H9 (cell line): Measurements from ENCODE around the gene PSMB7. TPM values are rescaled to one million over a fixed set of nuclear protein-coding genes. Genes with fewer than 3 reads are reported as not detected.

ENCODE experiments used
- DNase-seq: peaks from one replicate; pipeline ENCODE4 v3.0.0-alpha.2; 2017
- H2AFZ ChIP-seq: one replicate; pipeline ENCODE4 v1.6.1; 2013; ENCODE audit warnings: mild to moderate bottlenecking, low read length, control low read depth, moderate library complexity
- H2AK5ac ChIP-seq: 2 replicates; pipeline ENCODE4 v1.6.1; 2013; ENCODE audit warnings: low read length, control low read depth, mixed read lengths; ENCODE audit not compliant: insufficient read length
- H2BK120ac ChIP-seq: one replicate; pipeline ENCODE4 v1.6.1; 2013; ENCODE audit warnings: low read depth, mild to moderate bottlenecking, low read length, control low read depth, inconsistent platforms; ENCODE audit not compliant: poor library complexity, severe bottlenecking
- H2BK12ac ChIP-seq: 2 replicates; pipeline ENCODE4 v1.6.1; 2013; ENCODE audit warnings: low read length, control low read depth, mixed read lengths, low read depth; ENCODE audit not compliant: insufficient read length
- H2BK15ac ChIP-seq: 2 replicates; pipeline ENCODE4 v1.6.1; 2013; ENCODE audit warnings: low read depth, low read length, control low read depth
- H2BK20ac ChIP-seq: one replicate; pipeline ENCODE4 v1.6.1; 2013; ENCODE audit warnings: low read depth, mild to moderate bottlenecking, low read length, control low read depth, inconsistent platforms; ENCODE audit not compliant: poor library complexity, severe bottlenecking
- H2BK5ac ChIP-seq: 2 replicates; pipeline ENCODE4 v1.6.1; 2013; ENCODE audit warnings: low read length, control low read depth, mixed read lengths; ENCODE audit not compliant: insufficient read length
- H3K14ac ChIP-seq: 2 replicates; pipeline ENCODE4 v1.6.1; 2013; ENCODE audit warnings: low read length, control low read depth; ENCODE audit not compliant: insufficient read depth
- H3K18ac ChIP-seq: 2 replicates; pipeline ENCODE4 v1.6.1; 2013; ENCODE audit warnings: low read depth, mild to moderate bottlenecking, mixed read lengths, low read length, control low read depth; ENCODE audit not compliant: insufficient read length
- H3K23ac ChIP-seq: 2 replicates; pipeline ENCODE4 v1.6.1; 2013; ENCODE audit warnings: low read length, control low read depth, mixed read lengths, low read depth; ENCODE audit not compliant: insufficient read length
- H3K23me2 ChIP-seq: 2 replicates; pipeline ENCODE4 v1.6.1; 2013; ENCODE audit warnings: low read depth, mild to moderate bottlenecking, mixed read lengths, low read length, control low read depth; ENCODE audit not compliant: insufficient read length, poor library complexity, severe bottlenecking
- H3K27ac ChIP-seq: 2 replicates; pipeline ENCODE4 v1.5.1; 2013; ENCODE audit warnings: low read length, control low read depth, mixed read lengths, low read depth; ENCODE audit not compliant: insufficient read length
- H3K27me3 ChIP-seq: 2 replicates; pipeline ENCODE4 v1.6.1; 2013; ENCODE audit warnings: low read length, control low read depth, inconsistent platforms; ENCODE audit not compliant: insufficient read depth
- H3K4ac ChIP-seq: 2 replicates; pipeline ENCODE4 v1.6.1; 2013; ENCODE audit warnings: low read depth, mild to moderate bottlenecking, control low read depth, inconsistent platforms, low read length, moderate library complexity
- H3K4me1 ChIP-seq: 2 replicates; pipeline ENCODE4 v1.6.1; 2013; ENCODE audit warnings: low read length, control low read depth, inconsistent platforms; ENCODE audit not compliant: insufficient read depth
- H3K4me2 ChIP-seq: 2 replicates; pipeline ENCODE4 v1.6.1; 2013; ENCODE audit warnings: low read length, control low read depth, mixed read lengths; ENCODE audit not compliant: insufficient read length, insufficient read depth
- H3K56ac ChIP-seq: 2 replicates; pipeline ENCODE4 v1.6.1; 2013; ENCODE audit warnings: low read depth, mild to moderate bottlenecking, mixed read lengths, low read length, control low read depth; ENCODE audit not compliant: insufficient read length
- H3K79me1 ChIP-seq: 2 replicates; pipeline ENCODE4 v1.6.1; 2013; ENCODE audit warnings: low read depth, mild to moderate bottlenecking, moderate library complexity, low read length, control low read depth, inconsistent platforms; ENCODE audit not compliant: insufficient read depth, poor library complexity, severe bottlenecking
- H3K79me2 ChIP-seq: 2 replicates; pipeline ENCODE4 v1.6.1; 2013; ENCODE audit warnings: low read length, control low read depth, inconsistent platforms; ENCODE audit not compliant: insufficient read depth
- H3K9ac ChIP-seq: 2 replicates; pipeline ENCODE4 v1.6.1; 2013; ENCODE audit warnings: low read length, control low read depth, mixed read lengths; ENCODE audit not compliant: insufficient read length; ENCODE audit errors: extremely low read depth
- H3K9me3 ChIP-seq: one replicate; pipeline ENCODE4 v1.6.1; 2013; ENCODE audit warnings: low read depth, low read length, inconsistent platforms; ENCODE audit not compliant: control insufficient read depth
- H3T11ph ChIP-seq: one replicate; pipeline ENCODE4 v1.6.1; 2013; ENCODE audit warnings: mild to moderate bottlenecking, low read length, control low read depth, inconsistent platforms
- H4K20me1 ChIP-seq: one replicate; pipeline ENCODE4 v1.6.1; 2013; ENCODE audit not compliant: control insufficient read depth, insufficient read length, insufficient read depth
- H4K5ac ChIP-seq: 2 replicates; pipeline ENCODE4 v1.6.1; 2013; ENCODE audit warnings: low read depth, mild to moderate bottlenecking, mixed read lengths, low read length, control low read depth; ENCODE audit not compliant: insufficient read length
- H4K8ac ChIP-seq: replicated peaks from 2 replicates; pipeline ENCODE4 v1.6.1; 2013; ENCODE audit warnings: low read length, control low read depth, mixed read lengths, low read depth; ENCODE audit not compliant: insufficient read length
- H4K91ac ChIP-seq: 2 replicates; pipeline ENCODE4 v1.6.1; 2013; ENCODE audit warnings: low read depth, mild to moderate bottlenecking, moderate library complexity, mixed read lengths, low read length, control low read depth; ENCODE audit not compliant: insufficient read length
- H3K27ac Mint-ChIP-seq, 3 experiments: 2 replicates in 2 of 3; 3 replicates in 1 of 3; pipeline ENCODE4 v1.8.0; 2020 to 2021; ENCODE audit warnings: mixed read lengths in 3 of 3, mild to moderate bottlenecking in 1 of 3, moderate library complexity in 1 of 3
- H3K27me3 Mint-ChIP-seq: 2 replicates; pipeline ENCODE4 v1.8.0; 2021; ENCODE audit warnings: low read depth, mild to moderate bottlenecking, moderate library complexity, mixed read lengths
- H3K36me3 Mint-ChIP-seq, 3 experiments: 2 replicates in 2 of 3; 3 replicates in 1 of 3; pipeline ENCODE4 v1.8.0; 2020 to 2021; ENCODE audit warnings: low read depth in 3 of 3, mixed read lengths in 3 of 3; ENCODE audit not compliant: insufficient read depth in 1 of 3
- H3K4me1 Mint-ChIP-seq, 2 experiments: 2 replicates each; pipeline ENCODE4 v1.8.0; 2020; ENCODE audit warnings: mixed read lengths in 2 of 2
- H3K4me3 Mint-ChIP-seq, 2 experiments: 2 replicates in 1 of 2; 3 replicates in 1 of 2; pipeline ENCODE4 v1.8.0; 2020 to 2021; ENCODE audit warnings: mild to moderate bottlenecking in 2 of 2, mixed read lengths in 2 of 2, moderate library complexity in 1 of 2
- H3K9me3 Mint-ChIP-seq, 2 experiments: 2 replicates in 1 of 2; 3 replicates in 1 of 2; pipeline ENCODE4 v1.8.0; 2020; ENCODE audit warnings: mild to moderate bottlenecking in 2 of 2, mixed read lengths in 2 of 2, moderate library complexity in 1 of 2
- CTCF ChIP-seq: fragments of 200-600 bp; sonication (generic); conservative IDR thresholded peaks from 3 replicates; pipeline ENCODE4 v1.8.0; 2021; ENCODE audit warnings: antibody characterized with exemption, mild to moderate bottlenecking
- WGBS: extraction: QIAGEN DNeasy Blood & Tissue Kit; methylation state at CpG from one replicate; pipeline ENCODE4 v1.1.7; 2013; ENCODE audit warnings: missing lambda C conversion rate, low lambda C conversion rate, mixed read lengths; ENCODE audit not compliant: insufficient read length; ENCODE audit errors: extremely low coverage; 5-methylcytosine and 5-hydroxymethylcytosine counted together
- total RNA-seq: library from RNA; stranded (reverse); gene quantifications from 2 replicates; pipeline ENCODE4 v1.2.1, GENCODE V29; 2021

Gene PSMB7
- total RNA-seq, 1 experiment from 2014 or later = 209 TPM

GRCh38 chr9:124462739-124463138 lies 47.5 kb upstream of the PSMB7 start:
- no peak overlapping the region for H4K8ac ChIP-seq
- Mint-ChIP-seq H3K27me3 (peaks cover 8% of the 10 kb centered on the region), H3K4me1 (no peaks in the 10 kb centered on the region), H3K27ac (no peak overlapping the region), H3K4me3 (no peak overlapping the region), H3K36me3 (no peaks in the 10 kb centered on the region), H3K9me3 (no peaks in the 10 kb centered on the region)
- no peak for DNase-seq
- H4K91ac ChIP-seq = no peak overlapping the region
- H2BK15ac ChIP-seq = no peak overlapping the region
- H2AFZ ChIP-seq = no peak overlapping the region
- H2BK20ac ChIP-seq = no peak overlapping the region
- no peak overlapping the region for H4K5ac ChIP-seq
- no peaks in the 10 kb centered on the region for H4K20me1 ChIP-seq
- H3K18ac ChIP-seq = no peak overlapping the region
- no peak overlapping the region for H2BK120ac ChIP-seq
- no peak overlapping the region for H2BK12ac ChIP-seq
- no peak for TF ChIP-seq CTCF
- no peak overlapping the region for H3T11ph ChIP-seq
- no peaks in the 10 kb centered on the region for H3K4me1 ChIP-seq
- WGBS = no CpG with 5 or more reads among the region's 1 CpG
- no peaks in the 10 kb centered on the region for H3K79me2 ChIP-seq
- H3K27ac ChIP-seq = no peak overlapping the region
- no peak overlapping the region for H3K56ac ChIP-seq
- no peak overlapping the region for H3K4ac ChIP-seq
- H3K14ac ChIP-seq = no peak overlapping the region
- H3K23ac ChIP-seq = no peak overlapping the region
- no peak overlapping the region for H2BK5ac ChIP-seq
- H3K9ac ChIP-seq = no peak overlapping the region
- no peak overlapping the region for H3K4me2 ChIP-seq
- H2AK5ac ChIP-seq = no peak overlapping the region
- H3K23me2 ChIP-seq = no peaks in the 10 kb centered on the region
- H3K9me3 ChIP-seq = no peaks in the 10 kb centered on the region
- H3K79me1 ChIP-seq = no peaks in the 10 kb centered on the region
- no peaks in the 10 kb centered on the region for H3K27me3 ChIP-seq
